Astrocyte (in vitro differentiated cells and primary cell): Measurements from ENCODE around the gene ZDHHC8. TPM values are rescaled to one million over a fixed set of nuclear protein-coding genes. Genes with fewer than 3 reads are reported as not detected.

ENCODE experiments used
- DNase-seq: peaks from one replicate; pipeline ENCODE4 v3.0.0-alpha.2; 2010; ENCODE audit warnings: low read depth
- FAIRE-seq: peaks from 2 replicates; lab custom pipeline; 2011; peaks lifted over from hg19 to GRCh38; lab: Jason Lieb, UNC
- H2AFZ ChIP-seq: 2 replicates; pipeline ENCODE4 v1.6.0; 2012; ENCODE audit warnings: low read depth, low read length, inconsistent platforms
- H3K27ac ChIP-seq: 2 replicates; pipeline ENCODE4 v1.5.1; 2011; ENCODE audit warnings: low read depth, low read length, inconsistent platforms
- H3K27me3 ChIP-seq: 2 replicates; pipeline ENCODE4 v1.6.0; 2011; ENCODE audit warnings: low read length, inconsistent platforms; ENCODE audit not compliant: insufficient read depth
- H3K36me3 ChIP-seq: 2 replicates; pipeline ENCODE4 v1.5.1; 2011; ENCODE audit warnings: low read length, inconsistent platforms; ENCODE audit not compliant: insufficient read depth
- H3K4me1 ChIP-seq: 2 replicates; pipeline ENCODE4 v1.5.1; 2011; ENCODE audit warnings: low read length, inconsistent platforms; ENCODE audit not compliant: insufficient read depth
- H3K4me2 ChIP-seq: 2 replicates; pipeline ENCODE4 v1.6.0; 2012; ENCODE audit warnings: low read length, inconsistent platforms
- H3K4me3 ChIP-seq: 2 replicates; pipeline ENCODE4 v1.5.1; 2011; ENCODE audit warnings: low read depth, mild to moderate bottlenecking, low read length, inconsistent platforms; ENCODE audit not compliant: insufficient read depth
- H3K79me2 ChIP-seq: 2 replicates; pipeline ENCODE4 v1.6.0; 2012; ENCODE audit warnings: mild to moderate bottlenecking, low read length, inconsistent platforms; ENCODE audit not compliant: insufficient read depth
- H3K9ac ChIP-seq: 2 replicates; pipeline ENCODE4 v1.6.0; 2012; ENCODE audit warnings: mild to moderate bottlenecking, low read length, inconsistent platforms
- H3K9me3 ChIP-seq: 2 replicates; pipeline ENCODE4 v1.5.1; 2012; ENCODE audit warnings: low read depth, mild to moderate bottlenecking, low read length, inconsistent platforms; ENCODE audit not compliant: insufficient read depth
- H4K20me1 ChIP-seq: 2 replicates; pipeline ENCODE4 v1.6.0; 2012; ENCODE audit warnings: low read length, inconsistent platforms; ENCODE audit not compliant: insufficient read depth
- H3K27ac Mint-ChIP-seq: one replicate; pipeline ENCODE4 v1.8.0; 2021; ENCODE audit warnings: mild to moderate bottlenecking, mixed read lengths; ENCODE audit not compliant: unreplicated experiment
- H3K27me3 Mint-ChIP-seq: one replicate; pipeline ENCODE4 v1.8.0; 2021; ENCODE audit warnings: low read depth, mixed read lengths; ENCODE audit not compliant: unreplicated experiment
- H3K36me3 Mint-ChIP-seq: one replicate; pipeline ENCODE4 v1.8.0; 2021; ENCODE audit warnings: low read depth, mixed read lengths; ENCODE audit not compliant: unreplicated experiment
- H3K4me1 Mint-ChIP-seq: one replicate; pipeline ENCODE4 v1.8.0; 2021; ENCODE audit warnings: low read depth, mixed read lengths; ENCODE audit not compliant: unreplicated experiment
- H3K4me3 Mint-ChIP-seq: one replicate; pipeline ENCODE4 v1.8.0; 2021; ENCODE audit warnings: mild to moderate bottlenecking, moderate library complexity, mixed read lengths; ENCODE audit not compliant: unreplicated experiment
- H3K9me3 Mint-ChIP-seq: one replicate; pipeline ENCODE4 v1.8.0; 2021; ENCODE audit warnings: mild to moderate bottlenecking, mixed read lengths; ENCODE audit not compliant: unreplicated experiment
- EZH2 ChIP-seq: IDR thresholded peaks from 2 replicates; pipeline ENCODE4 v1.6.1; 2012; ENCODE audit warnings: mild to moderate bottlenecking, low read length, inconsistent platforms; ENCODE audit not compliant: insufficient read depth
- total RNA-seq: library from RNA; stranded (reverse); gene quantifications from 2 replicates; pipeline ENCODE4 v1.2.1, GENCODE V29; 2021
- TF ChIP-seq, protein P1 (sequence below): IDR thresholded peaks from 2 replicates; pipeline ENCODE4 v1.5.1; 2011; ENCODE audit warnings: low read depth, mild to moderate bottlenecking, inconsistent platforms, low read length, moderate library complexity; ENCODE audit not compliant: insufficient read depth

Gene ZDHHC8
- total RNA-seq, 1 donor from 2014 or later = 88.3 TPM

GRCh38 chr22:20145206-20145831 lies 13.7 kb downstream of the ZDHHC8 start:
- Histone ChIP-seq H4K20me1 (peaks cover 19% of the 10 kb centered on the region), H3K79me2 (peaks cover 8% of the 10 kb centered on the region), H3K4me1 (peaks cover 15% of the 10 kb centered on the region), H3K27ac (no peak overlapping the region), H3K9ac (no peak overlapping the region), H3K4me3 (no peak overlapping the region), H3K9me3 (no peaks in the 10 kb centered on the region), H2AFZ (no peak overlapping the region), H3K27me3 (no peaks in the 10 kb centered on the region), H3K4me2 (no peak overlapping the region), H3K36me3 (no peaks in the 10 kb centered on the region)
- H3K36me3 Mint-ChIP-seq = peaks cover 3% of the 10 kb centered on the region
- FAIRE-seq (no peak), DNase-seq (no peak)
- peaks cover 7% of the 10 kb centered on the region for H3K4me1 Mint-ChIP-seq
- no peak overlapping the region for H3K27ac Mint-ChIP-seq
- H3K27me3 Mint-ChIP-seq = no peaks in the 10 kb centered on the region
- no peaks in the 10 kb centered on the region for H3K9me3 Mint-ChIP-seq
- TF ChIP-seq, protein P1, sequence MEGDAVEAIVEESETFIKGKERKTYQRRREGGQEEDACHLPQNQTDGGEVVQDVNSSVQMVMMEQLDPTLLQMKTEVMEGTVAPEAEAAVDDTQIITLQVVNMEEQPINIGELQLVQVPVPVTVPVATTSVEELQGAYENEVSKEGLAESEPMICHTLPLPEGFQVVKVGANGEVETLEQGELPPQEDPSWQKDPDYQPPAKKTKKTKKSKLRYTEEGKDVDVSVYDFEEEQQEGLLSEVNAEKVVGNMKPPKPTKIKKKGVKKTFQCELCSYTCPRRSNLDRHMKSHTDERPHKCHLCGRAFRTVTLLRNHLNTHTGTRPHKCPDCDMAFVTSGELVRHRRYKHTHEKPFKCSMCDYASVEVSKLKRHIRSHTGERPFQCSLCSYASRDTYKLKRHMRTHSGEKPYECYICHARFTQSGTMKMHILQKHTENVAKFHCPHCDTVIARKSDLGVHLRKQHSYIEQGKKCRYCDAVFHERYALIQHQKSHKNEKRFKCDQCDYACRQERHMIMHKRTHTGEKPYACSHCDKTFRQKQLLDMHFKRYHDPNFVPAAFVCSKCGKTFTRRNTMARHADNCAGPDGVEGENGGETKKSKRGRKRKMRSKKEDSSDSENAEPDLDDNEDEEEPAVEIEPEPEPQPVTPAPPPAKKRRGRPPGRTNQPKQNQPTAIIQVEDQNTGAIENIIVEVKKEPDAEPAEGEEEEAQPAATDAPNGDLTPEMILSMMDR = no peak
- TF ChIP-seq EZH2 = no peak
- H3K4me3 Mint-ChIP-seq = no peak overlapping the region

GRCh38 chr22:20145832-20146223 lies 14.2 kb downstream of the ZDHHC8 start:
- Histone ChIP-seq H3K27me3 (no peaks in the 10 kb centered on the region), H3K9ac (no peak overlapping the region), H3K4me1 (peaks cover 15% of the 10 kb centered on the region), H3K36me3 (no peaks in the 10 kb centered on the region), H3K79me2 (peaks cover 5% of the 10 kb centered on the region), H3K4me3 (no peak overlapping the region), H3K9me3 (no peaks in the 10 kb centered on the region), H3K27ac (no peak overlapping the region), H3K4me2 (no peak overlapping the region), H4K20me1 (peaks cover 19% of the 10 kb centered on the region), H2AFZ (no peak overlapping the region)
- Mint-ChIP-seq H3K36me3 (peaks cover 3% of the 10 kb centered on the region), H3K9me3 (no peaks in the 10 kb centered on the region), H3K4me3 (no peak overlapping the region), H3K27me3 (no peaks in the 10 kb centered on the region), H3K4me1 (peaks cover 7% of the 10 kb centered on the region), H3K27ac (no peak overlapping the region)
- no peak for FAIRE-seq
- TF ChIP-seq, protein P1 = no peak
- no peak for TF ChIP-seq EZH2
- DNase-seq = no peak

GRCh38 chr22:20146777-20147176 lies 15.2 kb downstream of the ZDHHC8 start:
- FAIRE-seq = no peak

More at GRCh38 chr22:20146777-20147176, 15.2 kb downstream of the ZDHHC8 start:
- H3K4me3 ChIP-seq = no peak overlapping the region
- no peak overlapping the region for H3K4me2 ChIP-seq
- no peak overlapping the region for H3K27ac Mint-ChIP-seq
- H3K27ac ChIP-seq = no peak overlapping the region
- no peak overlapping the region for H3K4me3 Mint-ChIP-seq
- H3K27me3 Mint-ChIP-seq = no peaks in the 10 kb centered on the region
- H3K36me3 Mint-ChIP-seq = peaks cover 3% of the 10 kb centered on the region
- no peaks in the 10 kb centered on the region for H3K27me3 ChIP-seq
- H3K9me3 Mint-ChIP-seq = no peaks in the 10 kb centered on the region
- TF ChIP-seq EZH2 = no peak
- TF ChIP-seq, protein P1 = no peak
- no peak for DNase-seq
- peaks cover 6% of the 10 kb centered on the region for H3K4me1 Mint-ChIP-seq
- H3K9ac ChIP-seq = no peak overlapping the region
- H2AFZ ChIP-seq = no peak overlapping the region
- peaks cover 11% of the 10 kb centered on the region for H4K20me1 ChIP-seq
- H3K9me3 ChIP-seq = no peaks in the 10 kb centered on the region
- peaks cover 7% of the 10 kb centered on the region for H3K4me1 ChIP-seq
- no peaks in the 10 kb centered on the region for H3K79me2 ChIP-seq
- H3K36me3 ChIP-seq = no peaks in the 10 kb centered on the region
